MV-4-11 (cell line): ENCODE data around the gene PHLDB3.

ENCODE experiments used
- DNase-seq: peaks from one replicate; lab custom pipeline; 2025; lab: John Stamatoyannopoulos, UW

Gene PHLDB3

GRCh38 chr19:43468354-43469159 lies 36.0 kb downstream of the PHLDB3 start:
- no peak for DNase-seq

- DNase-seq: no peak
These were observed 36.8 kb downstream of the PHLDB3 start for GRCh38 chr19:43467730-43468129.

DNA sequence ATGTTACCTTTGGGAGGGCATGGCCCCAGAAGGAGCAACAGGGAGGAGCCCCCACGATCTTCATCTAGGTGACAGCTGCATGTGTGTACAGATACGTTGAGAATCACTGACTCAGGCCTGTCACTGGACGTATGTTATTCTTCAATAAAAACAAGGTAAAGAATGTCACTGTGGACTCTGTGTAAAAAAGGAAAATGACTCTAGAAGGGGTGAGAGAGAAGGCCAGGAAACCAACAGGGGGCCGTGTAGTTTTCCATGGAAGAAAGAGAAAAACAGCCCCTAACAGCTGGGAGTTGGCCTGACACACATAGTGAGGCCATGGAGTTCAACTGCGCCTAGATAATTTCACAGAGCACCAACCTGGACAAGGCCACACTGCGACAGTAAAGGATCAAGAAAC lies 37.3 kb downstream of the PHLDB3 start:
- no peak for DNase-seq

- no peak for DNase-seq
These were observed 37.8 kb downstream of the PHLDB3 start for GRCh38 chr19:43466793-43467192.

- no peak for DNase-seq
These were observed 39.0 kb downstream of the PHLDB3 start, which contains the start of gene LYPD3 for GRCh38 chr19:43465468-43466120. TSS of gene LYPD3 (minus strand) at chr19:43465608. CDS start at chr19:43465571, 37 bp downstream.

- DNase-seq: no peak
These were observed 40.3 kb downstream of the PHLDB3 start for GRCh38 chr19:43464134-43464775.

DNA sequence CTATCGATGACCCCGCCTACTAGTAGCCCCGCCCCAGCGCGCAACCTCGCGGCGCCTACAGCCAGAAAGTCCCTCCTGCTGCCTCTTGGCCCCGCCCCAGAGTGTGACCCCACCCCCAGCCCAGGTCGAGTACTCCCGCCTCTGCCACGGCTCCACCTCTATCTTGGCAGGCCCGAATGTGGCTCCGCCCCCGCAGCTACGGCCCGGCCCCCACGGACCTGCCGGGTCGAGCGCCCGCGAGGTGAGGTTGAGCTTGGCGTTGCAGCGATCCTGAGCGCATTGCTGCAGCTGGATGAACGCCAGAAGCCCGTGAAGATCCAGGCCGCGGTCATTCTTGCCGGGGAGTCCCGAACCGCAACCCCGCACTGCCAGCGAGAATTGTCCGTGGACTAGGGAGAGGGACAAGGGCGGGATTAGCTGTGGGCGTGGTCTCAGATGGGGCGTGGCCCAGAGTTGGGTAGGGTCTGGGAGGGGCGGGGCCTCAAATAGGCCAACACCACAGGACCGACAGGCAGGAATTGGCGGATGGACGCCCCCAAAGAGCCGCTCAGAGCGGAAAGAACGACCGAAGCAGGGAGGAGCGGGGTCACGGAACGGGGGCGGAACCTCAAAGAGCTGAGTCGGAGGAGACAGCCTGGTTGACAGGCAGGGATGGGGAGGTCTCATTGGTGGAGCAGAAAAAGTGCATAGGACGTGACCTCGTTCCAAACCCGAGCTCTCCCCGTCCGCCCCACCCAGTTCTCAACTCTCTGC lies 41.0 kb downstream of the PHLDB3 start:
- peak; percentile 94 for DNase-seq

DNA sequence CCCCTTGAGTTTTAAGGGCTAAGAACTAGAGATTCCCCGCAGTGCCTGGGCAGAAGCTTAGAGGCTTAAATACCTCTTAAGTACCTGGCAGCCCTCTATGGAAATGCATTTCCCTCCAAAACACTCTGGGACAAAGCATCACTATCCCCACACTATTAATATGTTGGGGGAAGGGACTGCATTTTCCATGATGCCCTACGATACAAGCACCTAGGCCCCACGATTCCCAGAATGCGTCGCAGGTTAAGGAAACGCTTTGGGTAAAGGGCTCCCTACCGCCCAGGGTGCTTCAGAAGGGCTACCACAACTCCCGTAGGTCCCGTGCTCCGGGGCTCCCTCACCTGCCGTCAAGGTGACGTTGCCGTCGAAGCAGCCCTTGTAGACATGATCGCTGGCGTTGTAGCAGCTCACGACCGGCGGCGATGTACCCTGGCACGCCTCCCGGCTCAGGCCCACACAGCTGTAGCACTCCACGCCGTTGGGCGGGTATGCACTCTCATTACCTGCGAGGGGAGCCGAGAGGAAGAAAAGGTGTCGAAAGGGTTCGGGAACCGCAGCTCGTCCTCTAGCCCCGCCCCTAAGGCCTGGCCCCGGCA lies 41.7 kb downstream of the PHLDB3 start:
- no peak for DNase-seq

DNA sequence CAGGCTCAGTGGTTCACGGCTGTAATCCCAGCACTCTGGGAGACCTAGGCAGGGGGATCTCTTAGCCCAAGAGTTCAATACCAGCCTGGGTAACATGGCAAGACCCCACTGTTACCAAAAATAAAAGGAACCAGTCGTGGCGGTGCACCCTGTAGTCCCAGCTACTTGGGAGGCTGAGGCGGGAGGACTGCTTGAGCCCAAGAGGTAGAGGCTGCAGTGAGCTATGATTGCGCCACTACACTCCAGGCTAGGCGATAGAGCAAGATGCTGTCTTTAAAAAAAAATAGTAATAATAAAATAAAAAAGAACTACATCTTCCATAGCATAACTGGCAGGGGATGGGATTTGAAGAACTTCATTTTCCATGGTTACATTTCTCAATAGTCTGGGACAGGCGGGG lies 42.2 kb downstream of the PHLDB3 start:
- no peak for DNase-seq

GRCh38 chr19:43461303-43461702 lies 43.2 kb downstream of the PHLDB3 start:
- no peak for DNase-seq

DNA sequence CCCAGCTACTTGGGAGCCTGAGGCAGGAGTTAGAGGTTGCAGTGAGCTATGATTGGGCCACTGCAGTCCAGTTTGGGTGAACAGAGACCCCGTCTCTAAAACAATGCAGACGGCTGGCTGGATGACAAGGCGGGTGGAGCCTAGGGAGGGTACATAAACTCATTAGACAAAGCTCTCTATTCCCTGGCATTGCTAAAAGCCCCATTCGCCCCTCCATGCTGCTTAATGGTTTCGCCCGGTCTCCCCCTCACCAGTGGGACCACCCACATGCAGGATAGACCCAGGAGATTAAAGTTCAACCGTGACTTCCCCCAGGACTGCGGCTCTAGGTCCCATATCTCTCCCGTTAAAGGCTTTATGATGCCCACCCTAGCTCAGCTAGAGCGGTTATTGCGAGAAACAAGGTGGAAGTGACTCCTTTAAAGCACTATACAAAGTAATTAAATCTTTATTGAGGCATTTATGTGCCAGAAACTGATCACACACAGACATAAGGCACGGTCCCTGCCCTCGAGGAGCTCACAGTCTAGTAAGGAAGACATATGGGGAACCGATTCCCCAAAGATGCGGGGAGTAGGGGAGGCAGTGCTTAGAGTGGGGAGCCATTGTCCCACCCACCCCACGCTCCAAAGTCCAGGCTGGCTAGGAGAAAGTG lies 44.1 kb downstream of the PHLDB3 start:
- DNase-seq: no peak

DNA sequence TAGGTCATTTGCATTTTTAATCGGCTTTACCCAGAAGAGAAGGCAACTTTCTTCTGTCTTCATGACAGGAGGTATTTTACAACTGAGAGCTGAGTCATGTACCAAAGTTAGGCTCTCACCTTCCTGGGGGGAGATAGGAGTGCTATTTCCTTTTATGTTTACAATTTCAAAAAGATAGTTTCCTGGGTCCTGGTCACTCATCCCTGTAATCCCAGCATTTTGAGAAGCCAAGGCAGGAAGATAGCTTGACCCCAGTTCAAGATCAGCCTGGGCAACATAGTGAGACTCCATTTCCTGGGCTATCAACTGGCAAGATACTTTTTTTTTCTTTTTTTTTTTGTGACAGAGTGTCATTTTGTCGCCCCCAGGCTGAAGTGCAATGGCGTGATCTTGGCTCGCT lies 46.7 kb downstream of the PHLDB3 start:
- no peak for DNase-seq

GRCh38 chr19:43455321-43456113 lies 49.0 kb downstream of the PHLDB3 start:
- DNase-seq: peak; percentile 91

DNA sequence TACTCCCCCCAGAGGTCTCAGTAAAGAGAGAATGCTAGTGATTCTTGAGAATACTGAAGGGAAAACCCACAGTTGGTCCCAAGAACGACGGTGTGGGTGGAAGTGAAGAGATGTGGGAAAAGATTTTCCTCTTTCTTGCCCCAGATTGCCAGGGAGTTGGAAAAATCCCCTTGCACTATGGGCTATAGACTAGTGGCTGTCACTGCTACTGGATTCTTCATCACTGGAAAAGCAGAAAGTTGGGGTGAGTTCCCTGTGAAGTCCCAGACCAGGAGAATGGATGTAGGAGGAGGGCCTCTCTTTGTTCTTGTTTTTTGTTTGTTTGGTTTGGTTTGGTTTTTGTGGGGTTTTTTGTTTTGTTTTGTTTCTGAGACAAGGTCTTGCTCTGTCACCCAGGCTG lies 50.5 kb downstream of the PHLDB3 start:
- DNase-seq: no peak

DNA sequence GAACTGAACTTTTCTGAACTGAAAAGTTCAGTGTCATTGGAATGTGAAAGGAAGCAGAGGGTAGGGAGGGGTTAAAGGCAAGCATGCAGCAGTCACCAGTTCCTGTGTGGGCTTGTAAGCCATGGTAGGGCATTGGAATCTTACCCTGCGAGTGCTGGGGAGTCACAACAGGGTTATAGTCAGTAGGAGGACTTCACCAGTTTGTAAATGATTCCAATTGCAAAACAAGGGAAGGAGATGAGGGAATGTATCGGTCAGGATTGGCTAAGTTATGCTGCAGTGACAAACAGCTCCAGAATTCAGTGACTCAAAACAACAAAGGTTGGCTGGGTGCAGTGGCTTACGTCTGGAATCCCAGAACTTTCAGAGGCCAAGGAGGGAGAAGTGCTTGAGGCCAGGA lies 52.0 kb downstream of the PHLDB3 start:
- DNase-seq: no peak

- peak; percentile 60 for DNase-seq
These were observed 54.0 kb downstream of the PHLDB3 start for GRCh38 chr19:43450545-43450997.

GRCh38 chr19:43447655-43448054 lies 56.9 kb downstream of the PHLDB3 start:
- DNase-seq: no peak

GRCh38 chr19:43446746-43447489 lies 57.6 kb downstream of the PHLDB3 start:
- DNase-seq: peak; percentile 72

GRCh38 chr19:43445426-43445825 lies 59.1 kb downstream of the PHLDB3 start:
- DNase-seq: no peak
